Measurements from ENCODE around the gene PSME2. TPM values are rescaled to one million over a fixed set of nuclear protein-coding genes. Genes with fewer than 3 reads are reported as not detected.

The PSME2 gene
- total and polyA plus RNA-seq, 2 of the 13 experiments (the other 11 are each of a cell fraction or from before 2014, with no cell fraction given) = 332 to 716 TPM

DNA sequence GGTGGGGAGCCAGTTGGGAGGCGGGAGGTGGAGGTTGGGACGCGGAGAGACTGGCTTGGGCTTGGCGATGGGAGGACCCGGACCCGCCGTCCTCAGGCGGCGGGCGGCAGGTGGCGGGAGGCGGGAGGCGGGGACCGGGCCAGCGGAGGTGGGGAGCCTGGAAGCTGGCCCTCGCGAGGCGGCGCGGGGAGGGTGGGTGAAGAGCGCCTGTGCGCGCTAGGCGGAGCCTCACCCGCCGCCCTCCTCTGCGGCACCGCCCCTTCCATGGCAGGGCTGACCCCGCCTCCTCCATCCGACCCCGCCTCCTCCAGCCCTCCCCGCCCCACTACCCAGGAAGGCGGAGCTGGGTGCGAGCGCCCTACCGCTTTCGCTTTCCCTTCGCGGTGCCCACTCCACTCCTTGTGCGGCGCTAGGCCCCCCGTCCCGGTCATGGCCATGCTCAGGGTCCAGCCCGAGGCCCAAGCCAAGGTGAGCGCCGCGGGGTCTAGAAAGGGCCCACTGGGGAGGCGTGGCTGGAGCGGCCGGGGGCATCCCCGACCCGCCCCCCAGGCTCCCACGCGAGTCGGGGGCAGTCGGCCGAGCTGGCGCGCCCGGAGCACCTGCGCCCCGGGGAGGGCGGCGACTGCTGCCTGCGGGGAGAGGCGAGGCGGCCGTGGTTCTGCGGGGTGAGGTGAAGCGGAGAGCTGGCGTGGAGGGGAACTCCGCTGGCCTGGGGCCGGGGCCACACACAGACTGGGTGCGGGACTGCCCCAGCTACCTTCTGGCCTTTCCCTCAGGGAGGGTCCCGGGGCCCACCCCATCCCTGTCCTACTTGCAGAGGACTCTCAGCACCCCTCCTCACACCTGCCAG lies 10.4 kb downstream of the PSME2 start, which contains the start of gene PSME1 (continued):
- TF ChIP-seq ZNF431 (CRISPR knock-in tag; IDR thresholded peaks at IDR 0.05; ENCODE audit: borderline replicate concordance, low read depth) (no peak), ZNF839 (CRISPR knock-in tag; IDR thresholded peaks at IDR 0.05; ENCODE audit: borderline replicate concordance) (peak; percentile 39), ZNF263 (CRISPR knock-in tag; IDR thresholded peaks at IDR 0.05) (peak; percentile 54; the same call in 1 of the 2 replicates), RCOR2 (CRISPR knock-in tag; IDR thresholded peaks at IDR 0.05) (no peak), ZNF547 (CRISPR knock-in tag; IDR thresholded peaks at IDR 0.05) (peak; percentile 98), ZNF24 (IDR thresholded peaks at IDR 0.05) (no peak), AKAP8 (CRISPR knock-in tag; IDR thresholded peaks at IDR 0.05) (peak; percentile 5; the same call in 1 of the 2 replicates), ZFYVE20 (CRISPR knock-in tag; IDR thresholded peaks at IDR 0.05; ENCODE audit: borderline replicate concordance, low read depth) (no peak), ATF7 (IDR thresholded peaks at IDR 0.05) (no peak), ATF7 (CRISPR knock-in tag; IDR thresholded peaks at IDR 0.05) (peak; percentile 63; the same call in 1 of the 2 replicates), SNRNP70 (IDR thresholded peaks at IDR 0.05; ENCODE audit: low read depth, low read length) (no peak), ETV5 (CRISPR knock-in tag; IDR thresholded peaks at IDR 0.05; ENCODE audit: borderline replicate concordance) (peak; percentile 56), ZNF264 (CRISPR knock-in tag; IDR thresholded peaks at IDR 0.05) (peak; percentile 45; the same call in 1 of the 2 replicates), CENPX (CRISPR knock-in tag; IDR thresholded peaks at IDR 0.05) (no peak), PCBP1 (IDR thresholded peaks at IDR 0.05; ENCODE audit: borderline replicate concordance, low read depth, low read length) (no peak), ZNF343 (CRISPR knock-in tag; IDR thresholded peaks at IDR 0.05) (no peak), ZNF446 (CRISPR knock-in tag; IDR thresholded peaks at IDR 0.05) (no peak), ZNF292 (CRISPR knock-in tag; IDR thresholded peaks at IDR 0.05; ENCODE audit: borderline replicate concordance, low read depth) (peak; percentile 92; the same call in 1 of the 2 replicates)
- TF ChIP-seq, protein P1, sequence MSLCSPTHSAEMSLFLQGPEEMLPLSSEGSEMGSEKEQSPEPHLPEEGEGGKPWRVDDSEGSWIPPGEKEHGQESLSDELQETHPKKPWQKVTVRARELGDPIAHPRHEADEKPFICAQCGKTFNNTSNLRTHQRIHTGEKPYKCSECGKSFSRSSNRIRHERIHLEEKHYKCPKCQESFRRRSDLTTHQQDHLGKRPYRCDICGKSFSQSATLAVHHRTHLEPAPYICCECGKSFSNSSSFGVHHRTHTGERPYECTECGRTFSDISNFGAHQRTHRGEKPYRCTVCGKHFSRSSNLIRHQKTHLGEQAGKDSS (CRISPR knock-in tag; IDR thresholded peaks at IDR 0.05; ENCODE audit: borderline replicate concordance, low read depth) = peak; percentile 72
- TF ChIP-seq, protein P2, sequence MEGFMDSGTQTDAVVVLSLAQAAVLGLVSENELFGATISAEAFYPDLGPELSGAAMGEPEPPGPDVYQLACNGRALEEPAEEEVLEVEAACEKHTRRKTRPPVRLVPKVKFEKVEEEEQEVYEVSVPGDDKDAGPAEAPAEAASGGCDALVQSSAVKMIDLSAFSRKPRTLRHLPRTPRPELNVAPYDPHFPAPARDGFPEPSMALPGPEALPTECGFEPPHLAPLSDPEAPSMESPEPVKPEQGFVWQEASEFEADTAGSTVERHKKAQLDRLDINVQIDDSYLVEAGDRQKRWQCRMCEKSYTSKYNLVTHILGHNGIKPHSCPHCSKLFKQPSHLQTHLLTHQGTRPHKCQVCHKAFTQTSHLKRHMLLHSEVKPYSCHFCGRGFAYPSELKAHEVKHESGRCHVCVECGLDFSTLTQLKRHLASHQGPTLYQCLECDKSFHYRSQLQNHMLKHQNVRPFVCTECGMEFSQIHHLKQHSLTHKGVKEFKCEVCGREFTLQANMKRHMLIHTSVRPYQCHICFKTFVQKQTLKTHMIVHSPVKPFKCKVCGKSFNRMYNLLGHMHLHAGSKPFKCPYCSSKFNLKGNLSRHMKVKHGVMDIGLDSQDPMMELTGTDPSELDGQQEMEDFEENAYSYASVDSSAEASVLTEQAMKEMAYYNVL (CRISPR knock-in tag; IDR thresholded peaks at IDR 0.05; ENCODE audit: borderline replicate concordance) = peak; percentile 93
- TF ChIP-seq, protein P3, sequence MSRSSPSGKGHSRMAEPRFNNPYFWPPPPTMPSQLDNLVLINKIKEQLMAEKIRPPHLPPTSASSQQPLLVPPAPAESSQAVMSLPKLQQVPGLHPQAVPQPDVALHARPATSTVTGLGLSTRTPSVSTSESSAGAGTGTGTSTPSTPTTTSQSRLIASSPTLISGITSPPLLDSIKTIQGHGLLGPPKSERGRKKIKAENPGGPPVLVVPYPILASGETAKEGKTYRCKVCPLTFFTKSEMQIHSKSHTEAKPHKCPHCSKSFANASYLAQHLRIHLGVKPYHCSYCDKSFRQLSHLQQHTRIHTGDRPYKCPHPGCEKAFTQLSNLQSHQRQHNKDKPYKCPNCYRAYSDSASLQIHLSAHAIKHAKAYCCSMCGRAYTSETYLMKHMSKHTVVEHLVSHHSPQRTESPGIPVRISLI (CRISPR knock-in tag; IDR thresholded peaks at IDR 0.05; ENCODE audit: borderline replicate concordance) = 0 out of 2 replicates have a peak, but pooled peaks have one; percentile 26
- TF ChIP-seq, protein P4, sequence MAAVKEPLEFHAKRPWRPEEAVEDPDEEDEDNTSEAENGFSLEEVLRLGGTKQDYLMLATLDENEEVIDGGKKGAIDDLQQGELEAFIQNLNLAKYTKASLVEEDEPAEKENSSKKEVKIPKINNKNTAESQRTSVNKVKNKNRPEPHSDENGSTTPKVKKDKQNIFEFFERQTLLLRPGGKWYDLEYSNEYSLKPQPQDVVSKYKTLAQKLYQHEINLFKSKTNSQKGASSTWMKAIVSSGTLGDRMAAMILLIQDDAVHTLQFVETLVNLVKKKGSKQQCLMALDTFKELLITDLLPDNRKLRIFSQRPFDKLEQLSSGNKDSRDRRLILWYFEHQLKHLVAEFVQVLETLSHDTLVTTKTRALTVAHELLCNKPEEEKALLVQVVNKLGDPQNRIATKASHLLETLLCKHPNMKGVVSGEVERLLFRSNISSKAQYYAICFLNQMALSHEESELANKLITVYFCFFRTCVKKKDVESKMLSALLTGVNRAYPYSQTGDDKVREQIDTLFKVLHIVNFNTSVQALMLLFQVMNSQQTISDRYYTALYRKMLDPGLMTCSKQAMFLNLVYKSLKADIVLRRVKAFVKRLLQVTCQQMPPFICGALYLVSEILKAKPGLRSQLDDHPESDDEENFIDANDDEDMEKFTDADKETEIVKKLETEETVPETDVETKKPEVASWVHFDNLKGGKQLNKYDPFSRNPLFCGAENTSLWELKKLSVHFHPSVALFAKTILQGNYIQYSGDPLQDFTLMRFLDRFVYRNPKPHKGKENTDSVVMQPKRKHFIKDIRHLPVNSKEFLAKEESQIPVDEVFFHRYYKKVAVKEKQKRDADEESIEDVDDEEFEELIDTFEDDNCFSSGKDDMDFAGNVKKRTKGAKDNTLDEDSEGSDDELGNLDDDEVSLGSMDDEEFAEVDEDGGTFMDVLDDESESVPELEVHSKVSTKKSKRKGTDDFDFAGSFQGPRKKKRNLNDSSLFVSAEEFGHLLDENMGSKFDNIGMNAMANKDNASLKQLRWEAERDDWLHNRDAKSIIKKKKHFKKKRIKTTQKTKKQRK (IDR thresholded peaks at IDR 0.05; ENCODE audit: low read length) = no peak
